ENCODE data around the gene CHST7.

DNA sequence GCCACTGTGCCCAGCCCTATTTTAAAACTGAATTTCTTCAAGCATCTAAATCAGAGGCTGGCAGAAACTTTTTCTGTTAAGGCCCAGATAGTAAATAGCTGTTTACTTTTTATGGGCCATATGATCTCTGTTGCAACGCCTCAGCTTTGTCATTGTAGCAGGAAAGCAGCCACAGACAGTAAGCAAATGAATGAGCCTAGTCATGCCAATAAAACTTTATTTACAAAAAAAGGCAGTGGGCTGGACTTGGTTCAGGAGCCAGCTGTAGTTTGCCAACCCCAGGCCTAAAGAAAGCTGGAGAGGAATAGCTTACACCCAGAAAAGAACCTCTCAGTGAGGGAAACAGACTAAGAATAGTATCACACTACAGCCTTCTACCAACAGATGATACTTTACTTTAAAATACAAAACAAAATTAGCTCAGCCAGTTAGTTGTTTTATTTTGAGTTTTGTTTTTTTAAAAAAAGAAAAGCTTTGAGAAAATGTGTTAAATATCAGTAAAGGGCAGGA is 25.5 kb downstream of the CHST7 start:
- TF ChIP-seq ZNF274 (IDR thresholded peaks at IDR 0.05; ENCODE audit: low read depth, low read length) (no peak), YY1 (IDR thresholded peaks at IDR 0.05; ENCODE audit: insufficient read depth, insufficient read length) (no peak)

Measured in NT2/D1 (cell line).